Natural killer cell treated with Interleukin-12 subunit alpha and Interleukin-12 subunit beta and Interleukin-15 and Interleukin-18, amount 100 ng/mL, for 72 hours (primary cell): ENCODE measurements around the gene VPS13A. TPM values are rescaled to one million over a fixed set of nuclear protein-coding genes. Genes with fewer than 3 reads are reported as not detected.

Experiments
- ATAC-seq, 2 donors: fragments of 150-1000 bp; cut with Tn5 transposase in 1 of 2; sonication (Bioruptor Pico), chemical (Tn5 transposase) in 1 of 2; 2 replicates each; pipeline ENCODE4 v1.10.0; 2021
- DNase-seq: peaks from one replicate; pipeline ENCODE4 v3.0.0; 2022; ENCODE audit warnings: low spot score
- H3K27ac Mint-ChIP-seq, 2 donors: 1 replicate in 1 of 2; 2 replicates in 1 of 2; pipeline ENCODE4 v1.8.0; 2022; ENCODE audit warnings: mixed read lengths in 2 of 2, mild to moderate bottlenecking in 1 of 2, moderate library complexity in 1 of 2
- H3K27me3 Mint-ChIP-seq, 2 donors: 1 replicate in 1 of 2; 2 replicates in 1 of 2; pipeline ENCODE4 v1.8.0; 2022; ENCODE audit warnings: mixed read lengths in 2 of 2
- H3K36me3 Mint-ChIP-seq: one replicate; pipeline ENCODE4 v1.8.0; 2022; ENCODE audit warnings: mixed read lengths
- H3K4me1 Mint-ChIP-seq, 2 donors: 1 replicate in 1 of 2; 2 replicates in 1 of 2; pipeline ENCODE4 v1.8.0; 2022; ENCODE audit warnings: low read depth in 2 of 2, mixed read lengths in 2 of 2, mild to moderate bottlenecking in 1 of 2
- H3K4me3 Mint-ChIP-seq: one replicate; pipeline ENCODE4 v1.8.0; 2022; ENCODE audit warnings: mixed read lengths
- H3K9me3 Mint-ChIP-seq: 2 replicates; pipeline ENCODE4 v1.8.0; 2022; ENCODE audit warnings: mixed read lengths
- total RNA-seq, 2 donors: library from RNA; stranded (reverse); gene quantifications; one replicate each; pipeline ENCODE4 v1.2.3, GENCODE V29; 2022

VPS13A gene
- total RNA-seq, 2 donors from 2014 or later = 34.2 to 60.9 TPM

- H3K27ac Mint-ChIP-seq = no peak overlapping the region
- H3K36me3 Mint-ChIP-seq = peaks cover 24% of the 10 kb centered on the region
- peaks cover 8% of the 10 kb centered on the region for H3K9me3 Mint-ChIP-seq
- H3K4me1 Mint-ChIP-seq = no peaks in the 10 kb centered on the region
- H3K27me3 Mint-ChIP-seq = no peaks in the 10 kb centered on the region
- ATAC-seq (no peak), DNase-seq (no peak)
- H3K4me3 Mint-ChIP-seq = no peak overlapping the region
These were observed 114.4 kb downstream of the VPS13A start for GRCh38 chr9:77291714-77292113.

- no peak overlapping the region for H3K4me3 Mint-ChIP-seq
- H3K27ac Mint-ChIP-seq = no peak overlapping the region
- ATAC-seq (no peak), DNase-seq (no peak)
- H3K36me3 Mint-ChIP-seq = peaks cover 11% of the 10 kb centered on the region
- no peaks in the 10 kb centered on the region for H3K4me1 Mint-ChIP-seq
- no peaks in the 10 kb centered on the region for H3K27me3 Mint-ChIP-seq
- no peaks in the 10 kb centered on the region for H3K9me3 Mint-ChIP-seq
These were observed 116.6 kb downstream of the VPS13A start for GRCh38 chr9:77293949-77294348.

- H3K4me3 Mint-ChIP-seq = no peak overlapping the region
These were observed 127.2 kb downstream of the VPS13A start for GRCh38 chr9:77304543-77304942.

GRCh38 chr9:77305622-77306400 lies 128.5 kb downstream of the VPS13A start:
- no peaks in the 10 kb centered on the region for H3K27me3 Mint-ChIP-seq
- H3K36me3 Mint-ChIP-seq = peaks cover 20% of the 10 kb centered on the region
- DNase-seq (no peak), ATAC-seq (no peak)
- no peak overlapping the region for H3K27ac Mint-ChIP-seq
- no peak overlapping the region for H3K4me3 Mint-ChIP-seq
- no peaks in the 10 kb centered on the region for H3K4me1 Mint-ChIP-seq
- no peaks in the 10 kb centered on the region for H3K9me3 Mint-ChIP-seq

More at GRCh38 chr9:77304543-77304942, 127.2 kb downstream of the VPS13A start:
- Mint-ChIP-seq H3K27me3 (no peaks in the 10 kb centered on the region), H3K27ac (no peak overlapping the region), H3K36me3 (peaks cover 21% of the 10 kb centered on the region), H3K9me3 (no peaks in the 10 kb centered on the region), H3K4me1 (no peaks in the 10 kb centered on the region)
- ATAC-seq = no peak
- no peak for DNase-seq

DNA sequence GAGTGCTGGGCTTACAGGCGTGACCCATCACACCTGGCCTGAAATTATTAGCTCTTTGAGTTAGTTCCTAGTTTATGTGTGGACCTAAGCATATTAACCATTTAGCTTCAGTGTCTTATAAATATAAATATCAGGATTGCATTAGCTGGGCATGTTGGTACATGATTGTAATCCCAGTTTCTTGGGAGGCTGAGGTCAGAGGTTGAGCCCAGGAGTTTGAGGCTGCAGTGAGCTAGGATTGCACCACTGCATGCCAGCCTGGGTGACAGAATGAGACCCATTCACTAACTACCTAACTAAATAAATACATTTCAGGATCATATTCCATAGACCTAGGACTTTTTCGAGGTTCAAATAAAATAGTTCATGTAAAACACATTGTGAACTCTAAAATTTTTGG lies 129.8 kb downstream of the VPS13A start:
- no peak for ATAC-seq
- Mint-ChIP-seq H3K27ac (no peak overlapping the region), H3K36me3 (peaks cover 20% of the 10 kb centered on the region), H3K4me1 (no peaks in the 10 kb centered on the region), H3K4me3 (no peak overlapping the region), H3K9me3 (no peaks in the 10 kb centered on the region), H3K27me3 (no peaks in the 10 kb centered on the region)
- no peak for DNase-seq

DNA sequence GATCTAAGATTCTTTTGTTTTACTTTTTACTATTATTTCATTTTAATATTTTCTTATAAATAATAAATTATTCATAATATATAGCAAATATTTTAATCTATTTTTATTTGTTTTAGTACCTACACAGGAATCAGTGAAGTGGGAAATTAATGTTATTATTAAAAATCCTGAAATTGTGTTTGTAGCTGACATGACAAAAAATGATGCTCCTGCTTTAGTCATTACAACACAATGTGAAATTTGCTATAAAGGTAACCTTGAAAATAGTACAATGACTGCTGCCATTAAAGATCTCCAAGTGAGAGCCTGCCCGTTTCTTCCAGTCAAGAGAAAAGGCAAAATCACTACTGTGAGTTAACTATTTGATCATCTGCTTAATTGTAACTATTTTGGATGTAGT lies 138.7 kb downstream of the VPS13A start:
- no peaks in the 10 kb centered on the region for H3K9me3 Mint-ChIP-seq
- DNase-seq = no peak
- ATAC-seq = no peak
- H3K36me3 Mint-ChIP-seq = peaks cover 12% of the 10 kb centered on the region
- H3K27ac Mint-ChIP-seq = no peak overlapping the region
- no peaks in the 10 kb centered on the region for H3K27me3 Mint-ChIP-seq
- no peak overlapping the region for H3K4me3 Mint-ChIP-seq
- H3K4me1 Mint-ChIP-seq = no peaks in the 10 kb centered on the region

- ATAC-seq = no peak
- Mint-ChIP-seq H3K27me3 (no peaks in the 10 kb centered on the region), H3K4me3 (no peak overlapping the region), H3K27ac (no peak overlapping the region), H3K9me3 (no peaks in the 10 kb centered on the region), H3K4me1 (peaks cover 0 to 10% of the 10 kb centered on the region in 2 donors), H3K36me3 (peaks cover 23% of the 10 kb centered on the region)
- no peak for DNase-seq
These were observed 147.7 kb downstream of the VPS13A start for GRCh38 chr9:77325058-77325457.

GRCh38 chr9:77328102-77328501 lies 150.8 kb downstream of the VPS13A start:
- peaks cover 0 to 10% of the 10 kb centered on the region in 2 donors for H3K4me1 Mint-ChIP-seq
- H3K27ac Mint-ChIP-seq = no peak overlapping the region
- no peaks in the 10 kb centered on the region for H3K27me3 Mint-ChIP-seq
- DNase-seq (no peak), ATAC-seq (no peak)
- H3K36me3 Mint-ChIP-seq = peaks cover 16% of the 10 kb centered on the region
- no peaks in the 10 kb centered on the region for H3K9me3 Mint-ChIP-seq
- H3K4me3 Mint-ChIP-seq = no peak overlapping the region

DNA sequence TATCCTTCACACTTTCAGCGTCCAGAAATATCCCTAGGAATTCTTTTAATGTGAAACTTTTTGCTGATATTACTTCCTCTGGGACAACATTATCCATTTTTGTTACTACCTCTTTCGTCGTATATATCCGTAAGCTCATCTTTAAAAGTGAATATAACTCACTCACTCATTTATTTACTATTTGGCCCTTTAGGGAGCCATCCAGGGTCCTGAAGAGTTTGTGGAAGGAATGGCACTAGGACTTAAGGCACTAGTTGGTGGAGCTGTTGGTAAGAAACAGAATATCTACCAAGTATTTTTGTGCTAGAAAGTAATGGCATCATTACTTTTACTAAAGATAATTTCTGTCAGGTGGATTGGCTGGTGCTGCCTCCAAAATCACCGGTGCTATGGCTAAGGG lies 192.7 kb downstream of the VPS13A start:
- Mint-ChIP-seq H3K36me3 (peaks cover 19% of the 10 kb centered on the region), H3K4me3 (no peak overlapping the region), H3K4me1 (no peaks in the 10 kb centered on the region), H3K27me3 (no peaks in the 10 kb centered on the region), H3K27ac (no peak overlapping the region), H3K9me3 (peaks cover 5% of the 10 kb centered on the region)
- ATAC-seq (no peak), DNase-seq (no peak)

GRCh38 chr9:77374266-77374665 lies 196.9 kb downstream of the VPS13A start:
- no peak for DNase-seq
- Mint-ChIP-seq H3K9me3 (peaks cover 5% of the 10 kb centered on the region), H3K27me3 (no peaks in the 10 kb centered on the region), H3K4me3 (no peak overlapping the region), H3K36me3 (peaks cover 13% of the 10 kb centered on the region), H3K4me1 (no peaks in the 10 kb centered on the region), H3K27ac (no peak overlapping the region)
- no peak for ATAC-seq

DNA sequence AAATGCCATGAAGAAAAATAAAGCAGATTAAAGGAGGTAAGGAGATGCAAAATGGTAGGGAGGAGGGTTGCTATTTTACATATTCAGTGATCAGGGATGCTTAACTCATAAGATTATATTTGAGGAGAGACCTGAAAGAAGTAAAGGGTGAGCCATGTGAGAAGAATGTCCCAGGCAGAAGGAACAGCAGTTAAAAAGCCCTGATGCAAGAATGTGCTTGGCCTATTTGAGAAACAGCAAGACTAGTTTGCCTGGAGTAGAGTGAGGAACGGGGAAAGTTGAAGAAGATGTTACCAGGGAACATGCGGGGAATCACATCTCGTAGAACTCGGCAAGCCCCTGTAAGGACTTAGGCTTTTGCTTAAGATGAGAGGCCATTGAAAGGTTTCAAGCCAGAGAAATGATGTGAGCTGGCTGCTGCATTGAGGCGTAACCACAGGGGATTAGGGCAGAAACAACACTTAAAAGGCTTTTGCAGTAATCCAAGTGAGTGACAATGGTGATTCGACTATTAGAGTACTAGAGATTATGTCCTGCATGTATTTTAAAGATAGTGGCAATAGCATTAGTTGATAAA lies 198.7 kb downstream of the VPS13A start:
- ATAC-seq (no peak), DNase-seq (no peak)
- peaks cover 4% of the 10 kb centered on the region for H3K36me3 Mint-ChIP-seq
- H3K4me3 Mint-ChIP-seq = no peak overlapping the region
- peaks cover 2% of the 10 kb centered on the region for H3K9me3 Mint-ChIP-seq
- no peaks in the 10 kb centered on the region for H3K27me3 Mint-ChIP-seq
- no peak overlapping the region for H3K27ac Mint-ChIP-seq
- no peaks in the 10 kb centered on the region for H3K4me1 Mint-ChIP-seq

DNA sequence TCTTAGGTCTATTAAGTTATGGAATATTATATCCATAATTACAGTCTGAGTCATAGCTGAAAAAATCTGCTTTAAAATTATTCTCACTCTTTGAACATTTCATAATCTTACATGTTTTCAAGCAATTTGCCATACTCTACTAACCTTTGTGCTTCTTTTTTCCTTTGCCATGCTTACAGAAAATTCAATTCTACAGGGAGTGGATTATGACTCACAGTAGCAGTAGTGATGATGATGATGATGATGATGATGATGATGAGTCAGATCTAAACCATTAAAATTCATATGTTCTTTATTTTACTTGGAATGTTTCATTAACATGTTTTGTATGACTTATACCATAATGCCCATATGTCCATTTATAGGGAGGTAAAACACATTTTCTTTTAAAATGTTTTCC lies 207.1 kb downstream of the VPS13A start:
- no peak overlapping the region for H3K4me3 Mint-ChIP-seq
- DNase-seq = no peak
- H3K9me3 Mint-ChIP-seq = no peaks in the 10 kb centered on the region
- H3K36me3 Mint-ChIP-seq = no peaks in the 10 kb centered on the region
- no peak for ATAC-seq
- no peaks in the 10 kb centered on the region for H3K27me3 Mint-ChIP-seq
- H3K27ac Mint-ChIP-seq = no peak overlapping the region
- no peaks in the 10 kb centered on the region for H3K4me1 Mint-ChIP-seq

GRCh38 chr9:77386187-77386586 lies 208.9 kb downstream of the VPS13A start:
- no peaks in the 10 kb centered on the region for H3K27me3 Mint-ChIP-seq
- ATAC-seq (no peak), DNase-seq (no peak)
- peaks cover 5% of the 10 kb centered on the region for H3K36me3 Mint-ChIP-seq
- H3K4me3 Mint-ChIP-seq = no peak overlapping the region
- H3K4me1 Mint-ChIP-seq = no peaks in the 10 kb centered on the region
- no peaks in the 10 kb centered on the region for H3K9me3 Mint-ChIP-seq
- no peak overlapping the region for H3K27ac Mint-ChIP-seq

DNA sequence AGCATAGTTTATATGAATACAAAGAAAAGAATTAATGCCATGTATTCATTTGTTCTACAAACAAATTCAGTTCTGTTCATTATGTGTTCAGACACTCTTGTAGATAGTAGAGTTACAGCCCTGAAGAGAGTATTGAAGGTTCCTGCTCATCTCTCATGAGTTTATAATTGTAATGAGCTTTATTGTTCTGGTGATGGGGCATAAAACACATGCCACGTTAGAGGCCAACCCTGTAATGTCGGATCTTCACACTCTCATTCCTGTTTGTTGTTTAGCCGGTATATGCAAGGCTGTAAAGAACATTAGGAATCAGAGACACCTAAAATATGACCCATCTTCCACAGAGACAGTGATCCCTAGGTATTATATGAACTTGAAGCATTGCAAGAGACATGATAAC lies 214.5 kb downstream of the VPS13A start:
- H3K27me3 Mint-ChIP-seq = no peaks in the 10 kb centered on the region
- peaks cover 5% of the 10 kb centered on the region for H3K36me3 Mint-ChIP-seq
- no peaks in the 10 kb centered on the region for H3K9me3 Mint-ChIP-seq
- DNase-seq (no peak), ATAC-seq (no peak)
- no peak overlapping the region for H3K4me3 Mint-ChIP-seq
- H3K4me1 Mint-ChIP-seq = no peaks in the 10 kb centered on the region
- H3K27ac Mint-ChIP-seq = no peak overlapping the region
